Immature natural killer cell (primary cell): Measurements from ENCODE around the gene FGFR2. TPM values are rescaled to one million over a fixed set of nuclear protein-coding genes. Genes with fewer than 3 reads are reported as not detected.
A peak's percentile ranks its signal among the peaks of the same experiment; 100 is the strongest.

Source experiments
- DNase-seq, 3 donors: peaks; one replicate each; pipeline ENCODE4 v3.0.0; 2022; ENCODE audit warnings: mixed read lengths in 1 of 3
- H3K27ac Mint-ChIP-seq, 6 donors: one replicate each; pipeline ENCODE4 v1.8.0; 2020; ENCODE audit warnings: mixed read lengths in 6 of 6, mild to moderate bottlenecking in 5 of 6, inconsistent platforms in 4 of 6, moderate library complexity in 3 of 6
- H3K27me3 Mint-ChIP-seq, 3 donors: one replicate each; pipeline ENCODE4 v1.8.0; 2020 to 2021; ENCODE audit warnings: low read depth in 3 of 3, mild to moderate bottlenecking in 3 of 3, mixed read lengths in 3 of 3, moderate library complexity in 3 of 3, inconsistent platforms in 1 of 3
- H3K36me3 Mint-ChIP-seq, 3 donors: one replicate each; pipeline ENCODE4 v1.8.0; 2020; ENCODE audit warnings: mixed read lengths in 3 of 3, inconsistent platforms in 2 of 3, mild to moderate bottlenecking in 2 of 3
- H3K4me1 Mint-ChIP-seq, 2 donors: one replicate each; pipeline ENCODE4 v1.8.0; 2020; ENCODE audit warnings: inconsistent platforms in 2 of 2, mild to moderate bottlenecking in 2 of 2, mixed read lengths in 2 of 2, moderate library complexity in 1 of 2
- H3K4me3 Mint-ChIP-seq, 5 donors: one replicate each; pipeline ENCODE4 v1.8.0; 2020; ENCODE audit warnings: mild to moderate bottlenecking in 5 of 5, mixed read lengths in 5 of 5, inconsistent platforms in 3 of 5, moderate library complexity in 3 of 5
- H3K9me3 Mint-ChIP-seq, 6 donors: one replicate each; pipeline ENCODE4 v1.8.0; 2020; ENCODE audit warnings: mild to moderate bottlenecking in 6 of 6, mixed read lengths in 6 of 6, inconsistent platforms in 4 of 6, moderate library complexity in 3 of 6
- polyA plus RNA-seq, 3 donors: library from polyadenylated mRNA; unstranded; fragments of 300-500 nt; fragmentation: Illumina TruSeq; gene quantifications; one replicate each; pipeline ENCODE4 v1.2.3, GENCODE V29; 2021

Gene FGFR2
- polyA plus RNA-seq: not detected

- peaks cover 0 to 8% (median 0%) of the 10 kb centered on the region in 3 donors for H3K36me3 Mint-ChIP-seq
- peak within 1 kb of the TSS; percentile 43 to 67 (median 59) for H3K4me3 Mint-ChIP-seq
- DNase-seq: peak; percentile 8 to 22 (median 9)
- peaks cover 6 to 7% of the 10 kb centered on the region in 2 donors for H3K4me1 Mint-ChIP-seq
- no peak within 1 kb of the TSS for H3K27ac Mint-ChIP-seq
- H3K9me3 Mint-ChIP-seq: no peaks in the 10 kb centered on the region
- peaks cover 14 to 30% (median 23%) of the 10 kb centered on the region in 3 donors for H3K27me3 Mint-ChIP-seq
These were observed at the start of gene FGFR2 for GRCh38 chr10:121598263-121599249. FGFR2 (minus strand) TSS chr10:121598444; CDS start chr10:121593817, 4,627 bp downstream.

- Mint-ChIP-seq H3K9me3 (peaks cover 0 to 2% (median 0%) of the 10 kb centered on the region in 6 donors), H3K4me1 (no peaks in the 10 kb centered on the region), H3K4me3 (no peak overlapping the region), H3K27ac (no peak overlapping the region), H3K36me3 (no peaks in the 10 kb centered on the region), H3K27me3 (peaks cover 0 to 7% (median 4%) of the 10 kb centered on the region in 3 donors)
- DNase-seq: no peak
These were observed 49.2 kb upstream of the FGFR2 start for GRCh38 chr10:121647401-121647800.

- peaks cover 0 to 5% (median 0%) of the 10 kb centered on the region in 6 donors for H3K9me3 Mint-ChIP-seq
- H3K4me1 Mint-ChIP-seq: no peaks in the 10 kb centered on the region
- DNase-seq: no peak
- H3K36me3 Mint-ChIP-seq: no peaks in the 10 kb centered on the region
- peaks cover 0 to 7% (median 4%) of the 10 kb centered on the region in 3 donors for H3K27me3 Mint-ChIP-seq
- no peak overlapping the region for H3K4me3 Mint-ChIP-seq
- no peak overlapping the region for H3K27ac Mint-ChIP-seq
These were observed 47.5 kb upstream of the FGFR2 start for GRCh38 chr10:121645696-121646095.

- DNase-seq: no peak
- Mint-ChIP-seq H3K27ac (no peak overlapping the region), H3K9me3 (peaks cover 0 to 5% (median 0%) of the 10 kb centered on the region in 6 donors), H3K4me3 (no peak overlapping the region), H3K36me3 (no peaks in the 10 kb centered on the region), H3K4me1 (no peaks in the 10 kb centered on the region), H3K27me3 (peaks cover 0 to 7% (median 4%) of the 10 kb centered on the region in 3 donors)
These were observed 46.3 kb upstream of the FGFR2 start for GRCh38 chr10:121644501-121644900.

GRCh38 chr10:121640266-121640665 lies 42.0 kb upstream of the FGFR2 start:
- Mint-ChIP-seq H3K4me3 (no peak overlapping the region), H3K4me1 (no peaks in the 10 kb centered on the region), H3K9me3 (peaks cover 0 to 9% (median 0%) of the 10 kb centered on the region in 6 donors), H3K27ac (no peak overlapping the region), H3K36me3 (no peaks in the 10 kb centered on the region), H3K27me3 (peaks cover 0 to 6% (median 0%) of the 10 kb centered on the region in 3 donors)
- no peak for DNase-seq

- H3K4me3 Mint-ChIP-seq: no peak overlapping the region
- H3K27ac Mint-ChIP-seq: no peak overlapping the region
- H3K4me1 Mint-ChIP-seq: no peaks in the 10 kb centered on the region
- peaks cover 0 to 4% (median 2%) of the 10 kb centered on the region in 3 donors for H3K27me3 Mint-ChIP-seq
- DNase-seq: no peak
- H3K36me3 Mint-ChIP-seq: no peaks in the 10 kb centered on the region
- peaks cover 0 to 9% (median 0%) of the 10 kb centered on the region in 6 donors for H3K9me3 Mint-ChIP-seq
These were observed 41.2 kb upstream of the FGFR2 start for GRCh38 chr10:121639416-121639815.

- H3K27me3 Mint-ChIP-seq: peaks cover 0 to 2% (median 0%) of the 10 kb centered on the region in 3 donors
- H3K4me1 Mint-ChIP-seq: no peaks in the 10 kb centered on the region
- peaks cover 0 to 9% (median 0%) of the 10 kb centered on the region in 6 donors for H3K9me3 Mint-ChIP-seq
- DNase-seq: no peak
- no peak overlapping the region for H3K27ac Mint-ChIP-seq
- no peak overlapping the region for H3K4me3 Mint-ChIP-seq
- H3K36me3 Mint-ChIP-seq: no peaks in the 10 kb centered on the region
These were observed 39.2 kb upstream of the FGFR2 start for GRCh38 chr10:121637437-121637836.

GRCh38 chr10:121633056-121633455 lies 34.8 kb upstream of the FGFR2 start:
- peaks cover 0 to 6% (median 0%) of the 10 kb centered on the region in 3 donors for H3K27me3 Mint-ChIP-seq
- no peaks in the 10 kb centered on the region for H3K4me1 Mint-ChIP-seq
- DNase-seq: no peak
- H3K4me3 Mint-ChIP-seq: no peak overlapping the region
- no peak overlapping the region for H3K27ac Mint-ChIP-seq
- H3K36me3 Mint-ChIP-seq: no peaks in the 10 kb centered on the region
- peaks cover 0 to 4% (median 0%) of the 10 kb centered on the region in 6 donors for H3K9me3 Mint-ChIP-seq

GRCh38 chr10:121631365-121632029 lies 33.3 kb upstream of the FGFR2 start:
- Mint-ChIP-seq H3K9me3 (no peaks in the 10 kb centered on the region), H3K27ac (no peak overlapping the region), H3K4me1 (no peaks in the 10 kb centered on the region), H3K4me3 (no peak overlapping the region), H3K36me3 (no peaks in the 10 kb centered on the region), H3K27me3 (peaks cover 0 to 6% (median 2%) of the 10 kb centered on the region in 3 donors)
- no peak for DNase-seq

- H3K9me3 Mint-ChIP-seq: no peaks in the 10 kb centered on the region
- H3K36me3 Mint-ChIP-seq: no peaks in the 10 kb centered on the region
- H3K27me3 Mint-ChIP-seq: peaks cover 0 to 5% (median 2%) of the 10 kb centered on the region in 3 donors
- H3K27ac Mint-ChIP-seq: no peak overlapping the region
- H3K4me1 Mint-ChIP-seq: no peaks in the 10 kb centered on the region
- DNase-seq: no peak
- no peak overlapping the region for H3K4me3 Mint-ChIP-seq
These were observed 30.6 kb upstream of the FGFR2 start for GRCh38 chr10:121628859-121629258.

GRCh38 chr10:121627876-121628581 lies 29.8 kb upstream of the FGFR2 start:
- Mint-ChIP-seq H3K4me3 (no peak overlapping the region), H3K27me3 (peaks cover 0 to 5% (median 2%) of the 10 kb centered on the region in 3 donors), H3K9me3 (no peaks in the 10 kb centered on the region), H3K27ac (no peak overlapping the region), H3K4me1 (no peaks in the 10 kb centered on the region), H3K36me3 (no peaks in the 10 kb centered on the region)
- DNase-seq: no peak

GRCh38 chr10:121624836-121625486 lies 26.7 kb upstream of the FGFR2 start:
- no peak overlapping the region for H3K4me3 Mint-ChIP-seq
- H3K4me1 Mint-ChIP-seq: no peaks in the 10 kb centered on the region
- no peak for DNase-seq
- peaks cover 0 to 1% (median 0%) of the 10 kb centered on the region in 6 donors for H3K9me3 Mint-ChIP-seq
- H3K27ac Mint-ChIP-seq: no peak overlapping the region
- peaks cover 0 to 3% (median 2%) of the 10 kb centered on the region in 3 donors for H3K27me3 Mint-ChIP-seq
- no peaks in the 10 kb centered on the region for H3K36me3 Mint-ChIP-seq

- H3K36me3 Mint-ChIP-seq: no peaks in the 10 kb centered on the region
- H3K9me3 Mint-ChIP-seq: peaks cover 0 to 1% (median 0%) of the 10 kb centered on the region in 6 donors
These were observed 20.7 kb upstream of the FGFR2 start for GRCh38 chr10:121618906-121619305.

More at GRCh38 chr10:121618906-121619305, 20.7 kb upstream of the FGFR2 start:
- Mint-ChIP-seq H3K4me3 (no peak overlapping the region), H3K27ac (no peak overlapping the region), H3K27me3 (peaks cover 0 to 3% (median 0%) of the 10 kb centered on the region in 3 donors), H3K4me1 (no peaks in the 10 kb centered on the region)
- DNase-seq: no peak
